Endothelial cell (in vitro differentiated cells): ENCODE results near the gene KIAA1191. TPM values are rescaled to one million over a fixed set of nuclear protein-coding genes. Genes with fewer than 3 reads are reported as not detected.
A peak's percentile ranks its signal among the peaks of the same experiment; 100 is the strongest.
"Not testable (repeated sequence)": the region's sequence is repeated elsewhere in the genome, so short reads cannot be mapped to it uniquely, and the experiment has no call there.

Experiments used
- DNase-seq: peaks from one replicate; pipeline ENCODE4 v3.0.0; 2021; ENCODE audit warnings: low spot score
- H3K27ac Mint-ChIP-seq: one replicate; pipeline ENCODE4 v1.8.0; 2021; ENCODE audit warnings: mixed read lengths, inconsistent platforms; ENCODE audit not compliant: unreplicated experiment
- H3K27me3 Mint-ChIP-seq: one replicate; pipeline ENCODE4 v1.8.0; 2021; ENCODE audit warnings: mild to moderate bottlenecking, moderate library complexity, mixed read lengths, inconsistent platforms; ENCODE audit not compliant: unreplicated experiment
- H3K36me3 Mint-ChIP-seq: one replicate; pipeline ENCODE4 v1.8.0; 2021; ENCODE audit warnings: mild to moderate bottlenecking, low read depth, mixed read lengths, inconsistent platforms; ENCODE audit not compliant: unreplicated experiment
- H3K4me1 Mint-ChIP-seq: one replicate; pipeline ENCODE4 v1.8.0; 2021; ENCODE audit warnings: mild to moderate bottlenecking, mixed read lengths, inconsistent platforms; ENCODE audit not compliant: unreplicated experiment
- H3K4me3 Mint-ChIP-seq: one replicate; pipeline ENCODE4 v1.8.0; 2021; ENCODE audit warnings: mild to moderate bottlenecking, mixed read lengths, inconsistent platforms; ENCODE audit not compliant: unreplicated experiment
- H3K9me3 Mint-ChIP-seq: one replicate; pipeline ENCODE4 v1.8.0; 2021; ENCODE audit warnings: mixed read lengths, inconsistent platforms; ENCODE audit not compliant: unreplicated experiment
- CTCF ChIP-seq: fragments of 200-600 bp; sonication (generic); IDR thresholded peaks from one replicate; pipeline ENCODE4 v1.5.0; 2021; ENCODE audit warnings: antibody characterized with exemption; ENCODE audit not compliant: unreplicated experiment
- long read RNA-seq: library from polyadenylated mRNA; unstranded; transcript quantifications from one replicate; pipeline ENCODE4 v2.0.0, GENCODE V29; 2020; ENCODE audit not compliant: unreplicated experiment
- total RNA-seq: library from RNA; stranded (reverse); fragmentation: NEBNext Ultra II Directional; extraction: Animal tissue kit (Norgen Biotek cat#: 25700); gene quantifications from one replicate; pipeline ENCODE4 v1.2.1, GENCODE V29; 2021; ENCODE audit not compliant: unreplicated experiment

Gene KIAA1191
- total RNA-seq = 122 TPM
- long read RNA-seq, transcript KIAA1191-201 (9 exons, 2,991 nt) = major isoform, 18 of 44 reads
- long read RNA-seq, partial matches to known transcripts = 5 of 44 reads
- long read RNA-seq, other reads (novel, unspliced or antisense) = 15 of 44 reads

DNA sequence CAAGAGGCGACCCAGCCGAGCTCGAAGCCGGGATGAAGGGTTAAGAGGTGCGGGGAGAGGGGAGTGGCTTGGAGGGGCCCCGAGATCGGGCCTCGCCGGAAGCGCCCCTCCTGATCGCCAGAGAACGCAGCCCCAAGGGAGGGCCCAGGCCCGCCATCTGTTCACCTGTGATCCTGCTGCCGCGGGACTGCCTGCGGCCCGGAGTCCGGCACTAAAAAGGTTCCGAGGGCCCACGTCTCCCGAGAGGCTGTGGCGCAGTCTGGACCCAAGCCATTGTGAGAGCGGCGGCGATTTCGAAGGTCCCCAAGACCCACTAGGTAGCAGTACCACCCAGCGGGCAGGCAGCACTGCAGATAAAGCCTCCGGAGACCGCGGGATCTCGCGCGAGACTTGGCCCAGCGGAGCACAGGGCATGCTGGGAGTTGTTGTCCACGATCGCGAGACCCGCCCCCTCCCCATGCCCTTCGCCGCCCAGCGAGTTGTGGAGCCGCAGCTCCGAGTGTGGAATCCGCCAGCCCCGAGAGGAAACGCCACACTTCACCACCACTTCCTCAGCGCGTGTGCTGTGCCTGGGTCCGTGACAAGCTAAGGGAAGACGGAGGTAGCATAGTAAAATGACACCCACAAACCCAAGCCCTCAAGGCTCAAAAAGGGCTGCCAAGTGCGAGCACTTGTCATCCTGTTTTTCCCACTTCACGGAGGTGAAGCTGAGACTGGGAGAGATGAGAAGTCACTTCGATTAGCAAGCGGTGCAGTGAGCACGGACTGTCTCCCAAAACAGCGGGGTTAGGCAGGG is at the start of gene KIAA1191:
Gene KIAA1191 (minus strand): TSS at position 328 of the 796 bp plus-strand sequence. CDS start 2,256 bp downstream, outside the sequence.
- no peak for TF ChIP-seq CTCF
- peak within 1 kb of the TSS; percentile 97 for H3K4me3 Mint-ChIP-seq
- H3K27ac Mint-ChIP-seq = peak within 1 kb of the TSS; percentile 87
- peaks cover 8% of the 10 kb centered on the region for H3K4me1 Mint-ChIP-seq
- peaks cover 13% of the 10 kb centered on the region for H3K36me3 Mint-ChIP-seq
- H3K9me3 Mint-ChIP-seq = no peaks in the 10 kb centered on the region
- peak; percentile 91 for DNase-seq
- H3K27me3 Mint-ChIP-seq = peaks cover 9% of the 10 kb centered on the region

DNA sequence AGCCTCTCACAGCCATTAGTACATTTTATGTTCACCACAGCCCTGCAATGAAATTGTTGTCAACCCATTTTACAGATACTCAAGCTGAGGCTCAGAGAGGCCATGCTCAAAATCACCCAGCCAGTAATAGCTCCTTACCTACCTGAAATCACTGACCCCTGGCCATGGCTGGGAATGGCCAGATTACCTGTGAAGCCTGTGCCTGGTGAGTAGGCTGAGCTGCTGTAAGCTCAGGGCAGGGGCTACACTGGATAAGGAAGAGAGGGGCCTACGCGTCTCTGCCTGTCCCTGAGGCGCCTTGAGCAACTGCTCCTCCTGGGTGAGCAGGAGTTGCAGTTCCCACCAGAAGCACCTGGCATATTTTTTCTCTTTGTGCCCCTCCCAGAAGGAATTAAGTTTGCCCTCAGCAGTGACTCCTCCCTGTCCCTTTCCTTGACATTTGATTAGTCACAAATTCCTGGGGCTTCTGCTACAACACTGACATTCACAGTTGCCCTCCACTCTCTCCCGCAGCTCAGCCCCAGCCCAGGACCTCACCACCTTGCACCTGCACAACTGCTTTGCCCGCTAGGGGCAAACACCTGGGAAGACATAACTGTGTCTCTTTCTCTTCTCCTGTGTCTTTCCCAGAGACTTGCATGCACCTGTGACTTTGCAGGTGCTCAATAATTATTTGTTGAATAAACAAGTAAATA is 49.1 kb upstream of the KIAA1191 start:
- H3K4me3 Mint-ChIP-seq = no peak overlapping the region
- peaks cover 4% of the 10 kb centered on the region for H3K27me3 Mint-ChIP-seq
- H3K36me3 Mint-ChIP-seq = peaks cover 21% of the 10 kb centered on the region
- no peak for DNase-seq
- TF ChIP-seq CTCF = no peak
- H3K9me3 Mint-ChIP-seq = no peaks in the 10 kb centered on the region
- no peak overlapping the region for H3K27ac Mint-ChIP-seq
- H3K4me1 Mint-ChIP-seq = no peaks in the 10 kb centered on the region

DNA sequence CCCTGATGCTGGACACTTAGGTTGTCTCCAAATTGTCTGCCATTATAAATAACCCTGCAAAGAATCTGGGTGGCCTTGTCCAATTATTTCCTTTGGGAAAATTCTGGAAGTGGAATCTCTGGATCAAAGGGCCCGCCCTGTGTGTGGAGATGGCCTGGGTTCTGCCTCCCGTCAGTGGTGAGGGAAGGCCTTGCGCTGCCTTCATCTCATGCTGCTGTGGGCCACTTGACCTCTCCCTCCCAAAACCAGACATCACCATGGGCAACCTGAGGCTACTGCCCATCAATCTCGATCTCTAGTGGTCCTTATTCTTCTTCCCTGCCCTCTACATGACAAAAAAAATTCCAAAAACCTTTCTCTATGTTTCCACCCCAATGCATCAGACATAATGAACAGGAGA is 48.2 kb upstream of the KIAA1191 start:
- Mint-ChIP-seq H3K4me3 (peak overlapping the region; percentile 19), H3K27ac (no peak overlapping the region), H3K36me3 (peaks cover 23% of the 10 kb centered on the region), H3K9me3 (no peaks in the 10 kb centered on the region), H3K4me1 (no peaks in the 10 kb centered on the region), H3K27me3 (peaks cover 4% of the 10 kb centered on the region)
- DNase-seq = no peak
- no peak for TF ChIP-seq CTCF

DNA sequence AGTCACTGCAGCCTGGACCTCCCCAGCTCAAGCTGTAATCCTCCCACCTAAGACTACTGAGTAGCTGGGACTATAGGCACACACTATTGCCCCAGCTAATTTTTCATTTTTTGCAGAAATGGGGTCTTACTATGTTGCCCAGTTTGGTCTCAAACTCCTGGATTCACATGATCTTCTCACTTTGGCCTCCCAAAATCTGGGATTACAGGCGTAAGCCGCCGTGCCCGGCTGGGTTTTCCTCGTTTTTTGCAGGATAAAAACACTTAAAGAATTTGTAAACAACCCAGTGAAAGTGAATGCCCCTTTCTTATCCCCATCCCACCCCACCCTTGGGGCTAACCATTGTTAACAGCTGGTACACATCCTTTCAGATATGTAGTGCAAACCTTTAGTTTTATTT is 47.0 kb upstream of the KIAA1191 start:
- Mint-ChIP-seq H3K27ac (no peak overlapping the region), H3K36me3 (peaks cover 23% of the 10 kb centered on the region), H3K4me3 (no peak overlapping the region), H3K27me3 (no peaks in the 10 kb centered on the region), H3K4me1 (no peaks in the 10 kb centered on the region), H3K9me3 (no peaks in the 10 kb centered on the region)
- no peak for DNase-seq
- TF ChIP-seq CTCF = no peak

DNA sequence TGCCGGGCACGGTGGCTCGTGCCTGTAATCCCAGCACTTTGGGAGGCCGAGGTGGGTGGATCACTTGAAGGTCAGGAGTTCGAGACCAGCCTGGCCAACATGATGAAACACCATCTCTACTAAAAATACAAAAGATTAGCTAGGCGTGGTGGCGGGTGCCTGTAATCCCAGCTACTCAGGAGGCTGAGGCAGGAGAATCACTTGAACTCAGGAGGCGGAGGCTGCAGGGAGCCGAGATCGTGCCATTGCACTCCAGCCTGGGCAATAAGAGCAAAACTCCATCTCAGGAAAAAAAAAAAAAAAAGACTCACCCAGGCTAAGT is 46.6 kb upstream of the KIAA1191 start:
- not testable (repeated sequence) for DNase-seq, H3K27ac Mint-ChIP-seq, H3K4me1 Mint-ChIP-seq, H3K27me3 Mint-ChIP-seq, H3K9me3 Mint-ChIP-seq, H3K4me3 Mint-ChIP-seq
- H3K36me3 Mint-ChIP-seq = peaks cover 23% of the 10 kb centered on the region
